NCI-H774 (cell line): ENCODE measurements around the gene PRR14.
"Not testable (repeated sequence)": the region's sequence is repeated elsewhere in the genome, so short reads cannot be mapped to it uniquely, and the experiment has no call there.

Experiments
- DNase-seq: peaks from one replicate; lab custom pipeline; 2025; lab: John Stamatoyannopoulos, UW

The PRR14 gene

DNA sequence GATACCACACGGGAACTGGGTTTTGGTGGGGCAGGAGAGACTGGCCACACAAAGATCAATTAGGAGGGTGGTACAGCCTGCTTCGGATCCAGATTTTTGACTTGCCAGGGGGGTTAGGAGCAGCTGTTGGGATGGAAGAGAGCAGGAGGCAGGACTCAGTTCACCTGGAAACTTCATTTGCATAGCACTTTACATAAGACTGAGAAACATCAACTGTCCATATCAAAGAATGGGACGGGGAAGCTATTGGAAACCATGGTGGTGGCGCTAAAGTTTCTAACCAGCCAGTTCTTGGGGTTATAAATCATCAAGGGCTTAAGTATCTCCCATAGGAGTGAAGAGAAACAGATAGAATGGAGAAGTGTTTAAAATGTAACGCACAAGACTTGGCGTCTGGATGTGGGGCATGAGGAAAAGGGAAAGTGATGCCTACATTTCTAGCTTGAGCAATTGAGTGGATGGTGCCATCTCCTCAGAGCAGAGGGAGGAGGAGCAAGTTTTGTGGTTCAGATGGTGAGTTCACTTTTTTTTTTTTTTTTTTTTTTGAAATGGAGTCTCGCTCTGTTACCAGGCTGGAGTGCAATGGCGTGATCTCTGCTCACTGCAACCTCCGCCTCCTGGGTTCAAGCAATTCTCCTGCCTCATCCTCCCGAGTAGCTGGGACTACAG lies 41.8 kb downstream of the PRR14 start:
- no peak for DNase-seq

DNA sequence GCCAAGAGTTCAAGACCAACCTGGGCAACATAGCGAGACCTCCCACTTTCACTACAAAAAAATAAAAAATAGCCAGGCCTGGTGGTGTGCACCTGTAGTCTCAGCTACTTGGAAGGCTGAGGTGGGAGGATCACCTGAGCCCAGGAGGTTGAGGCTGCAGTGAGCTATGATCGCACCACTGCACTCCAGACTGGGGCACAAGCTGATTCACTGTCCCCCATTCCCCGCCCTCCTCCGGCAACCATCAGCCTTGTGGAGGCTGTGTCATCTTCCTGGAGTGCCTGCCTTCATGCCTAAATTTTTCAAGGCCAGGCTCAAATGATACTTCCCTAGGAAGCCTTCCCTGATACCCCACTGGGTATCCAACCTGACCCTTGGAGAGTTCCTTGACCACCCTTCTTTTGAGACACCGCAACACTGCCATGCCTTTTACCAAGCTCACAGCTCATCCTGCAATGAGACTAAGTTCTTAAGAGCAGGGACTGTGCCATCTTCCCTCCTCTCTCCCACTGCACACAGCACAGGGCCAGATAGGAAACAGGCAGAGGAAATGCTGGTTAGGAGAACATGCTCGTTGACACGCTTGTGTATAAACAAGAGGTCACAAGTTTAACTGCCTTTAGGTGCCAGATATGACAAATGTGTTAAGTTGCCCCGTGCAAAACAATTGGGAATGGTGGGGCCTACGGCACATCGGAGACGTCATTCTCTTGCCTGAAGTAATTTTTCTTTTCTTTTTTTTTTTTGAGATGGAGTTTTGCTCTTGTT lies 44.4 kb downstream of the PRR14 start:
- DNase-seq: no peak

DNA sequence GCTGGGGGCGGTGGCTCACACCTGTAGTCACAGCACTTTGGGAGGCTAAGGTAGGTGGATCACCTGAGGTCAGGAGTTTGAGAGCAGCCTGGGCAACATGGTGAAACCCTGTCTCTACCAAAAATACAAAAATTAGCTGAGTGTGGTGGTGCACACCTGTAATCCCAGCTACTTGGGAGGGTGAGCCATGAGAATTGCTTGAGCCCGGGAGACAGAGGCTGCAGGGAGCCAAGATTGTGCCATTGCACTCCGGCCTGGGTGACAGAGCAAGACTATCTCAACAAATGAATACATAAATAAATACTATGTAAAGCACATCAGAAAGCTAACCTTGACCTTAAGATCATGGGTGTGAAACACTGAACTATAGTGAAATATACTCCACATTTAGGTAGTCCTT lies 45.9 kb downstream of the PRR14 start:
- DNase-seq: not testable (repeated sequence)

DNA sequence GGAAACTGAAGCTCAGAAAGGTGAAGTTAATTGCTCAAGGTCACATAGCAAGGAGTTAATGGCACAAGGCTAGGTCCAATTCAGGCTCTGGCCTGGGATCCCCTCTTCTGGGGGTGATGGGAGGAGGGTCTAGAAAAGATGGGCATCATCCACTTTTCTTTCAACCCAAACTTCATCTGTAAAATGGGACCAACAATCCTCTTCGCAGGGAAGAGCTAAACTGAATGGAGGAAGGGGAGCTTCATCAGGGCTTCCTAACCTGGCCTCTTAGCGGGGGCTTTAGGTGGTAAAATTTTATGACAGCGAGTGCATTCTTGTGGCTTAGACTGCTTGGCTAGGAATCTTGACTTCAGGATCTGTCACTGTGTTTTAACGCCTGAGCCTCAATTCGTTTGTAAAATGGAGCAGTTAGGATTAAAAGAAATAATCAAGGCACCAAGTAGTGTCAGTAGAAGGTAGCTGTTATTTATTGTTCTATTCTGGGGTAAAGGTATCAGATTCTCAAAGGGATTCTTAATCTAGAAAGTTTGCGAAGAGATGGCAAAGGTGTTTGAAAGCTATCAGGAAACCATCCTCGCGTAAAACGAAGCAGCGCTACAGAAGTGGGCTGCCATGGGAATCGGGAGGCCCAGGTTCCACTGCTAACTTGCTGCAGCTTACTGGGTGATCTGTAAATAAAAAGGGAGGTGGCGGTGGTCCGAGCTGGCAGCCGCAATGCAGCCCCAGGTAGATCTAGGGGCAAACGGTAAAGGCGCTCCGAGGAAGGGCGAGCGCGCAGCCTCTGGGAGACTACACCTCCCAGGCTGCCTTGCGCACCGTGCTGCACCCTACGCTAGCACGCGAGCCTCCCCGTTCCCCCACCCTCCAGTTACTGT lies 46.7 kb downstream of the PRR14 start:
- DNase-seq: no peak

DNA sequence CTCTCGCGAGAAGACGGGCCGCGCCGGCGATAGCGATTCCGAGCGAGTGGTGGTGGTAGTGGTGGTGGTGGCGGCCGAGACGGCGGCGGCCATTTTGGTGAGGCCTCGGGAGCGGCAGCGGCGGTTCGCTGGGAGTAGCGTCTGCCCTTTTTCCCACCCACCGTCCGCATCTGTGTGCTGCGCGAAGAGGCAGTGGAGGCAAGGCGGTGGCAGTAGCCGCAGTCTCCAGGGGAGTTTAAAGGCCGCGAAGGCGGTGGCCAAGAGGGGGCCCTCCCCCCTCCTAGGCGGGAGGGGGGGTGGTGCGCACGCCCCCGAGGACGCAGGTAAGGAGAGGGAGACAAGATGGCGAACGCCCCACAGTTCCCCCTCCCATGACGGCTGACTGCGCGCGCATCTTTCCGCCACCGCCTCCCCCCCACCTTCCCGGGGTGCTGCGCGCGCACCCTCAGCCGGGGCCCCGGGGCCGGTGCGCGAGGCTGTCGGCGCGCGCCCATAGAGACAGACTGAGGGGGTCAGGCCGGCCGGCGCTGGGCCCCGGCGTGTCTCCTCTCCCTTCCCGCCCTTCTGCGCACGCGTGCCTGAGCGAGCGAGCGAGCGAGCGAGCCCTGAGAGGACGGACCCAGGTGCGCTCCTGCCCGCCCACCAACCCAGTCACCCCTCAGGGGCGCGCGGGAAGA lies 47.5 kb downstream of the PRR14 start:
- DNase-seq: peak; percentile 95

DNA sequence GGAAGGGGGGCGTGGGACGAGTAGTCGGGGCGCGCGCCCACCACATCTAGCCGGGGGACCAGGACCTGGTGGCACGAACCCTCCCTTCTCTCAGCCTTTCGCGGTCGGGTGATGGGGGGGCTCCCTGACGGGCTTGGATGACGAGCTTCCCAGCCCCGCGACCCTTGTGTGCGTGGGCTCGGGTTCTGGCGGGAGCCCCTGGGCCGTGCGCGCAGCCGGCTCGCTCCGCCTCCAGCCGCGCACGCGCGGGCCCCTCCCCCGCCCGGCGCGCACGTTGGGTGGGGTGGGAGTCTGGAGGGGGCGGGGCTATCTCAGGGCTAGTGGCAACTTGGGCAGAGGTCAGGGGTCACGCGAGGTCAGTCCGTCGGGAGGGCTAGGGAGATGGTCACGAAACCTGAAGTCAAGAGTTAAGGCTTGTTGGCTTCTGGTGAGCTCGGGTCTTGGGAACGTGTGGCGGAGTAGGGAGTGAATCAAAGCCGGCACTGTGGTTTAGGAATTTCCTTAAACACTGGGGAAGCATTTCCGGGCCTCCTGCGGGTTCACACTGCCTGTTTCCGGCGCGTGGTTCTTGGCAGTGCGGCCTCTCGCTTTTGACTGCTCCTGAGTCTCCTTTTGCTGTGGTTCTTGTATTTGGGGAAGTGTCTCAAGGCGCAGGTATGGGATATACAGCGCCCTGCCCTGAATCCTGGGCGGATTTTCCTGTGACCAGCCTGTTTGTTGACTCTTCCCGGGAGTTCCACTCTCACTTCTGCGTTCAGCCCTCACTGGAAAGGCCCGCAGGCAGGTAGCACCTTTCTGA lies 48.3 kb downstream of the PRR14 start, which contains the start of gene SRCAP:
TSS of gene SRCAP (plus strand) at position 356 of the 799 bp plus-strand sequence. CDS start 1,654 bp downstream, outside the sequence.
- peak; percentile 79 for DNase-seq

DNA sequence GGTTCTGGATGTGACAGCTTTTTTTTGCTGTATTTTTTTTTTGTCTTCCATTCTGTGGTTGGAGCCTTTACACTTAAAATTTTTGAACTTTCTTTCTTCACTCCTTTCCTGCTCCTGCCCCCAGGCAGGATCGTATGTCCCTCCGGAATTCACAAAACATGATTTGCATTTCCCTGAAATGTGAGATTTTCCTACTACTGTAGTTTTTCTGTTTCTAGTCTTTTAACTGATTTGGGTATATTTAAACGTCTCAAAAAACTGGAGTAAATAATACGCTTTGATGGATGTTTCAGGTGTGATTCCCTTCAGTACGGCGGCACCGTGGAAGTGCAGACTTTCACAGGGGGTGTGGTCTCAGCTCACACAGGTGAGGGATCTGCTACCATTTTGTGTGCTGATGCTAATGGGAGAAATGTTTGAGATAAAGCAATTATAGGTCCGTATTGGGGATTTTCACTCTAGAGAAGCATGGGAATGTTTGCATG lies 48.9 kb downstream of the PRR14 start:
- DNase-seq: no peak

DNA sequence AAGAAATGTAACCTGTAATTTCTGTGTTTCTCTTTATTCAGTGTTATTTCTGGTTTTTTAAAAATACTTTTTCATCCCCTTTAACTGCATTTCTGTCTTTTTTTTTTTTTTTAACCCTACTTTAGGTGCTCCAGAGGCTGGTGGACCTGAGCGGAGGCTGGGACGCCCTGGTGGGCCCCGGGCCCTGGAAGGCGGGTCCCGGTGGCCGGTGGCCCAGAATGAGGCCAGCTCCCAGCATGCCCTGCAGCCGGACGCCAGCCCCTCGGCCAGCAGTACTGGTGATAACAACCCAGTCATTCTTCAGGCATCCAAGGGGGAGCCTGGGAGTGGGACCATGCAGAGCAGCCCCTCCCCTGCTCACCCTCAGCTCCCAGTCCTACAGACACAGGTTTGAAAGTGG lies 49.7 kb downstream of the PRR14 start:
- no peak for DNase-seq

DNA sequence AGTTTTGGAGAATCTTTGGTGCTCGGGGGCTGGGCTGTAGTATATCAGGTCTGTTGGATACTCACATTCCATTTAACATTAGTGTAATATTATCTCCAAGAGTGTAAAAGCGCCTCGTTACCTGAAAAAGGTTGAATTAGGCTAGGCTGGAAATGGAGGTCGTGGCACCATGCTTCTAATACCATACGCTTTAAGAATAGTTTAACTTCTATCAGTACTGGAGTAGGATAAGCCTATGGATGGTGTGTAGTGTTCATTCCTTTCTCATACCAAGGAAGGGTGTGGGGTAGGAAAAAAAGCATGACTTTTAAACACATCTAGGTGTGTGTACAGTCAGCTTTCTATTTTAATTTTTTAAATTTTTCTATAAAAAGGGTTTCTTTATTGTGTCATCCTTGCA lies 50.2 kb downstream of the PRR14 start:
- no peak for DNase-seq

DNA sequence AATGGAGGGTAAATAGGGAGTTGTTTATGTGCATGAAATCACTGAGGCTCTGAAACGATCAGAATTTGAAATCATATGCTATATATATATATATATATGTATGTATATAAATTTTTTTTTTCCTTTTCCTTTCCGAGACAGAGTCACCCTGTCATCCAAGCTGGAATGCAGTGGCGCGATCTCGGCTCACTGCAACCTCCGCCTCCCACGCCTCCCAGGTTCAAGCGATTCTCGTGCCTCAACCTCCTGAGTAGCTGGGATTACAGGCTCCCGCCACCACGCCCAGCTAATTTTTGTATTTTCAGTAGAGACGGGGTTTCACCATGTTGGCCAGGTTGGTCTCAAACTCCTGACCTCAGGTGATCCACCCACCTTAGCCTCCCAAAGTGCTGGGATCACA lies 52.3 kb downstream of the PRR14 start:
- not testable (repeated sequence) for DNase-seq

DNA sequence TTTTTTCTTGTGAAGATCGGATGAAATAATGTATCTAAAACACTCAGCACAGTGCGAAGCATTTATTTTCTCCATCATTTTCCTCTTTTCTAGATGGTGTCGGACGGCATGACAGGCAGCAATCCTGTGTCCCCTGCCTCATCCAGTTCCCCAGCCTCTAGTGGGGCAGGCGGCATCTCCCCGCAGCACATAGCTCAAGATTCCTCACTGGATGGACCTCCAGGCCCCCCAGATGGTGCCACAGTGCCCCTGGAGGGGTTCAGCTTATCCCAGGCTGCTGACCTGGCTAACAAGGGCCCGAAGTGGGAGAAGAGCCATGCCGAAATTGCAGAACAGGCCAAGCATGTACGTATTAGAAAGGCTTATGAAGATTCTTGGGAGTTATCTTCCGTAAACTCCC lies 53.2 kb downstream of the PRR14 start:
- no peak for DNase-seq
